ENCODE results near the gene MAPK8IP2. TPM values are rescaled to one million over a fixed set of nuclear protein-coding genes. Genes with fewer than 3 reads are reported as not detected.

The MAPK8IP2 gene
- total RNA-seq, 6 experiments from 2014 or later: 0.15 to 1.7 (median 0.45) TPM

DNA sequence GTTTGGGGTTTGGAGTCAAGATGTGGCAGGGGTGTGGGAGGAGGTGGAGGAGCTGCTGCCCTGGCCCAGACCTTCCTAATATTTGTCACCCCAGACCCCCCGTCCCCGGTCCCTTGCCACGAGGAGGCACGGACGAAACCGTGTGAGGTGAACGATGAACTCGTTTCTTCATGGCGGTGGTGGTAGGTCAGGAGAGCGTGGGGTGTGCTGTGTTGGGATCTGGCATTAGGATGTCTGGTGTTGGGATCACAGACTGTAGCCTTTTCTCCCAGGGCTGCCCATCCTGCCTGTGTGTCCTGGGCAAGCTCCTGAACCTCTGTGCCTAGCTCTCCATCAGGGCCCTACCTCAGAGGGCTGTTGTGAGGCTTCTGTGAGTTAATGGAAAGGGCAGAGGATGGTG lies 8.4 kb downstream of the MAPK8IP2 start:
- intact Hi-C loops (cut with DNase I): no loop called here
- H3K27me3 ChIP-seq: no peaks in the 10 kb centered on the region
- 72% methylated on average over 10 of the region's 10 CpGs for WGBS (ENCODE audit: insufficient coverage, low coverage, low lambda C conversion rate, missing lambda C conversion rate)

DNA sequence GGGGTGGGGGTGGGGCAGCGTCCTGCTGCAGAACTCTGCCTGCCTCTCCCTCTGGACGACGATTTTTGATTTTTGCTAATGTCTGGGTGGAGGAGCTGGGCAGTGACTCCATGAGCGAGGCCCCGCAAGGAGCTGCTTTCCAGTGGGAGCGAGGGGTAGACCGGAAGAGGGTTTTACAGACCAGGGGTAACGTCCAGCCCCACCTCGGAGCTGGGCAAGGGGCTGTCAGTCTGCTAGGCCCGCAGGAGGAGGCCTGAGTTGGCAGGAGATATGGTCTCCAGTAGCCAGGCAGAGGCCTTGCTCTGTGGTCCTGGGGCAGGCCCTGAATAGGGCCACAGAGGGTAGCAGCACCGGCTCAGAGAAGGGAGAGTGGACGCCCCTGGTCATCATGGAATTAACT lies 9.0 kb downstream of the MAPK8IP2 start:
- ATAC-seq: no peak
- Histone ChIP-seq H3K4me1 (peaks cover 0 to 10% (median 4%) of the 10 kb centered on the region in 4 donors), H3K27ac (no peak overlapping the region), H3K27me3 (no peaks in the 10 kb centered on the region), H3K4me3 (no peak overlapping the region), H3K9me3 (no peaks in the 10 kb centered on the region), H3K36me3 (no peaks in the 10 kb centered on the region)
- TF ChIP-seq, protein P1, sequence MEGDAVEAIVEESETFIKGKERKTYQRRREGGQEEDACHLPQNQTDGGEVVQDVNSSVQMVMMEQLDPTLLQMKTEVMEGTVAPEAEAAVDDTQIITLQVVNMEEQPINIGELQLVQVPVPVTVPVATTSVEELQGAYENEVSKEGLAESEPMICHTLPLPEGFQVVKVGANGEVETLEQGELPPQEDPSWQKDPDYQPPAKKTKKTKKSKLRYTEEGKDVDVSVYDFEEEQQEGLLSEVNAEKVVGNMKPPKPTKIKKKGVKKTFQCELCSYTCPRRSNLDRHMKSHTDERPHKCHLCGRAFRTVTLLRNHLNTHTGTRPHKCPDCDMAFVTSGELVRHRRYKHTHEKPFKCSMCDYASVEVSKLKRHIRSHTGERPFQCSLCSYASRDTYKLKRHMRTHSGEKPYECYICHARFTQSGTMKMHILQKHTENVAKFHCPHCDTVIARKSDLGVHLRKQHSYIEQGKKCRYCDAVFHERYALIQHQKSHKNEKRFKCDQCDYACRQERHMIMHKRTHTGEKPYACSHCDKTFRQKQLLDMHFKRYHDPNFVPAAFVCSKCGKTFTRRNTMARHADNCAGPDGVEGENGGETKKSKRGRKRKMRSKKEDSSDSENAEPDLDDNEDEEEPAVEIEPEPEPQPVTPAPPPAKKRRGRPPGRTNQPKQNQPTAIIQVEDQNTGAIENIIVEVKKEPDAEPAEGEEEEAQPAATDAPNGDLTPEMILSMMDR (IDR thresholded peaks at IDR 0.05): no peak
- no peak for TF ChIP-seq POLR2A (IDR thresholded peaks at IDR 0.05)
- no peak for DNase-seq
- intact Hi-C loops (cut with DNase I): no loop called here
- 77% methylated on average over 6 of the region's 12 CpGs for WGBS (ENCODE audit: insufficient coverage, low coverage, low lambda C conversion rate, missing lambda C conversion rate)

More for the DNA sequence above, 8.4 kb downstream of the MAPK8IP2 start:
- Histone ChIP-seq H3K9me3 (no peaks in the 10 kb centered on the region), H3K4me3 (no peak overlapping the region), H3K4me1 (peaks cover 0 to 9% (median 4%) of the 10 kb centered on the region in 4 donors), H3K27ac (no peak overlapping the region), H3K36me3 (no peaks in the 10 kb centered on the region)
- ATAC-seq: no peak
- TF ChIP-seq POLR2A (IDR thresholded peaks at IDR 0.05): no peak
- TF ChIP-seq, protein P1 (IDR thresholded peaks at IDR 0.05): no peak
- no peak for DNase-seq

DNA sequence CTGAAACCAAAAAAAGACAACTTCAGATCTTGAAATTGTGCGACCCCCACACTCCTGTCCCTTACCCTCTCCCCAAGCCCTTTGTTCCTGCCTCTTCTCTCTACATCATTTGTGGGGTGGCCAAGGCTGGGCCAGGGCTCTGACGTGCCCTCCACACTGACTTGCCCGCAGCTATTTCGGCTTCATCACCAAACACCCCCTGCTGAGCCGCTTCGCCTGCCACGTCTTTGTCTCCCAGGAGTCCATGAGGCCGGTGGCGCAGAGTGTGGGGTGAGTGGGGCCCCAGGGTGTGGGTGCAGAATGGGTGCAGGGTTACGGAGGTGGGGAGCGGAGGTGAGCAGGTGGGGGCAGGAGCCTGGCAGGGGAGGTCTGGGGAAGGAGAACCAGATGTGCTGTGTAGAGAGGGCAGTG lies 9.5 kb downstream of the MAPK8IP2 start:
- no peak overlapping the region for H3K27ac ChIP-seq
- no peaks in the 10 kb centered on the region for H3K27me3 ChIP-seq
- 58% methylated on average over 7 of the region's 11 CpGs for WGBS (ENCODE audit: insufficient coverage, low coverage, low lambda C conversion rate, missing lambda C conversion rate)
- DNase-seq (no peak), ATAC-seq (no peak)
- H3K4me3 ChIP-seq: no peak overlapping the region
- peaks cover 0 to 10% (median 4%) of the 10 kb centered on the region in 4 donors for H3K4me1 ChIP-seq
- TF ChIP-seq, protein P1 (IDR thresholded peaks at IDR 0.05): no peak
- TF ChIP-seq POLR2A (IDR thresholded peaks at IDR 0.05): no peak
- intact Hi-C loops (cut with DNase I): loop anchor here in 1 of 2 donors (10.0 kb wide), 1 partner anchor 85 kb away; the partner anchor contains the start of gene SCO2
- no peaks in the 10 kb centered on the region for H3K9me3 ChIP-seq
- no peaks in the 10 kb centered on the region for H3K36me3 ChIP-seq

DNA sequence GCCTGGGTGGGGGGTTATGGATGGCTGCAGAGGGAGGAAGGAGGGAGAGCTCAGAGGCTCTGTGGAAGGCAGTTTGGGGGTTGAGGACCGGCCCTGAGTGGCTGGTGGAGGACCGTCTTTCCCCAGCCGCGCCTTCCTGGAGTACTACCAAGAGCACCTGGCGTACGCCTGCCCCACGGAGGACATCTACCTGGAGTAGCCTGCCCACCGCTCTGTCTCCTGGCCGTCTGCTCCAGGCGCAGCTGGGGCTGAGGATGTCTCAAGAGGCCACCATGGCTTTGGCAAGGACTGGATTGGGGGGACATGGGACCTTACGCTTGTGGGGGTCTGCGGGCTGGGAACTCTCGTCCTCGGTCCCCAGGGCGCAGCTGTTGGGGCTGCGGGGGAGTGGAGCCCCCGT lies 10.0 kb downstream of the MAPK8IP2 start:
- no peak overlapping the region for H3K27ac ChIP-seq
- no peaks in the 10 kb centered on the region for H3K36me3 ChIP-seq
- intact Hi-C loops (cut with DNase I): loop anchor here in 1 of 2 donors (10.0 kb wide), 1 partner anchor 86 kb away; the partner anchor contains the start of gene SCO2
- no peak overlapping the region for H3K4me3 ChIP-seq
- no peak for TF ChIP-seq POLR2A (IDR thresholded peaks at IDR 0.05)
- TF ChIP-seq, protein P1 (IDR thresholded peaks at IDR 0.05): no peak
- H3K27me3 ChIP-seq: no peaks in the 10 kb centered on the region
- no peak for ATAC-seq
- 20% methylated on average over 1 of the region's 17 CpGs for WGBS (ENCODE audit: insufficient coverage, low coverage, low lambda C conversion rate, missing lambda C conversion rate)
- H3K9me3 ChIP-seq: no peaks in the 10 kb centered on the region
- H3K4me1 ChIP-seq: peaks cover 0 to 10% (median 4%) of the 10 kb centered on the region in 4 donors
- no peak for DNase-seq

All from right lobe of liver (tissue), 6 donors.